ENCODE measurements around the gene PGF.

PGF gene

GRCh38 chr14:74956280-74957072 lies 1.1 kb upstream of the PGF start:
- DNase-seq (ENCODE audit: low read depth in 2 of 2): no peak

- DNase-seq (ENCODE audit: low read depth in 2 of 2): no peak
Measured at GRCh38 chr14:74956027-74956279, 556 bp upstream of the PGF start.

DNA sequence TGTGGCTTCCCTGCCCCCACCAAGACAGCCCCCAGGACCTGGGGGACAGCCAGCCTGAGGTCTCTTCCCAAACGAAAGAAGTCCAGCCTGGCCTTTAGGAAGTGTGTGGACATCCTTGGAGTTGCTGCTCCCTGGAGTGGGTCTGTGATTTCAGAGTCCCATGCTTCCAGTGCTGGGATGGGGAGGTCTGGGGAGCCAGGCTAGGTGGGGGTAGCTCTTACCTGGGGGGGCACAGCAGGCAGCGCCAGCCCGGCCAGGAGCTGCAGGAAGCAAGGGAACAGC lies 509 bp downstream of the PGF start:
- no peak for DNase-seq (ENCODE audit: low read depth in 2 of 2)

DNA sequence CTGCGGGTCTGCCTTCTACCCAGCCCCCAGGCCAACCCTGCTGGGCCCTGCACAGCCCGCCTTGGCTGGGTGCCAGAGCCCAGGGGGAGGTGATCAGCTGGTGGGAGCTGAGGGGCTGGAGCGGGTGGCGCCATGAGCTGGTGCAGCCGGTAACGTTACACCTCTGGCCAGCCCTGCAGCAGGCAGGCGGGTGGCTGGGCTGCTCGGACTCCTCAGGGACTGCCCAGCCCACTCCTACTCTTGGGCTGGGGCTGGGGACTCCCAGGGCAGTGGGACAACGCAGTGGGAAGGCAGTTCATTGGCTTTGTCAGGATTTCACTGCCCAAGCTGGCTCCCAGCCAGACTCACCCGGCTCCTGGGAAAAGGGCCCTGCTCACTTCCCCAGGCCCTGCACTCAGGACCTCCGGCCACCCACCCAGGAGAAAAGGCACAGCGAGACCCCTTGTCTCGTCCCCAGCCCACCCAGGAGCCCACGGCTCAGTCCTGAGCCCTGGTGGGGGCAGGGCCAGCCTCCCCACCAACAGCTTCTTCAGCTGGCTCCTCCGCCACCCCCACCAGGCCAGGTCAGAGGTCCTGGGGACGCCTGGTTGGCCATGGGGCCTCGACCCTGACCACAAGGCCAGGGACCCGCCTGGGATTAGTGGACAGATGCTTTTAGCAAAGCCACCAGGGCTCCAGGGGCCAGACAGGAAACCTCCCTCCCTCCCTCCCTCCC lies 1.0 kb downstream of the PGF start:
- no peak for DNase-seq (ENCODE audit: low read depth in 2 of 2)

DNA sequence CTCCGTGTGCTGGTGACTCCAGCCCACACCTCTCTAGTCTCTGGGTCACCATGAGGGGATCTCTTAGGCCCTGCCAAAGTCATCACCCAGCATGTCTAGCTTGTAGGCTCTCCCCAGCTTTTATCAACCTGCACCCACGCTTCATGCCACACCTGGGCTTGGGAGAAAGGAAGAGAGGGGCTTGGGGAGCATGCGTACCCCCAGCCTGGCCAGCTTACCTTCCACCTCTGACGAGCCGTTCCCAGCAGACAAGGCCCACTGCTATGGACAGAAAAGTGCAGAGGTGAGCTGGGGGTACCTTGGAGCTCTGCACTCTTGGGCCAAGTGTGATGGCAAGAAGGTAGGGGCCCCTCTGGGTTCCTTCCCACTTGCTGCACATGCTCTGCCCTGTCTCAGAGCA lies 1.7 kb downstream of the PGF start:
- no peak for DNase-seq (ENCODE audit: low read depth in 2 of 2)

GRCh38 chr14:74952697-74953484 lies 2.5 kb downstream of the PGF start:
- no peak for DNase-seq (ENCODE audit: low read depth in 2 of 2)

DNA sequence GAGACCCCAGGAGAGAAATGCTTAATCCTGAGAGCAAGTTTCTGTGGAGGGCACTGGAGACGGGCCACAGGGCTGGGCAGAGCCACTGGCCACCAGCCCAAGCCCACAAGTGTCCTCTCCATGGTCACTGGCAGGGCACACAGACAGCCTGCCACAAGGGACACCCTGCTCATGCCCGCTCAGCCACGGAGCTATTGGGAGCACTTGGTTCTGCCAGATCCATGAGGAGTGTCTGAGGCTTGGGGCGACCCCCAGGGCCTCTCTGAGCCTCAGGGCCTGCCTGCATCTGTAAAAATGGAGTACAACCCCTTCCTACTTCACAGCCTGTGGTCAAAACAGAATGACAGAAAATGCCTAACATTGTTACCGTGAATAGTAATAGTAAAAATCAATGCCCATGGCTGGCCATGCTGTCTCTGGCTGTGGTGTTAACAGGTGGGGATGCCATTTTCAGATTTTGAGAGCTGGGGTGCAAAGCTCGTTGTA lies 3.2 kb downstream of the PGF start:
- DNase-seq (ENCODE audit: low read depth in 2 of 2): no peak

DNA sequence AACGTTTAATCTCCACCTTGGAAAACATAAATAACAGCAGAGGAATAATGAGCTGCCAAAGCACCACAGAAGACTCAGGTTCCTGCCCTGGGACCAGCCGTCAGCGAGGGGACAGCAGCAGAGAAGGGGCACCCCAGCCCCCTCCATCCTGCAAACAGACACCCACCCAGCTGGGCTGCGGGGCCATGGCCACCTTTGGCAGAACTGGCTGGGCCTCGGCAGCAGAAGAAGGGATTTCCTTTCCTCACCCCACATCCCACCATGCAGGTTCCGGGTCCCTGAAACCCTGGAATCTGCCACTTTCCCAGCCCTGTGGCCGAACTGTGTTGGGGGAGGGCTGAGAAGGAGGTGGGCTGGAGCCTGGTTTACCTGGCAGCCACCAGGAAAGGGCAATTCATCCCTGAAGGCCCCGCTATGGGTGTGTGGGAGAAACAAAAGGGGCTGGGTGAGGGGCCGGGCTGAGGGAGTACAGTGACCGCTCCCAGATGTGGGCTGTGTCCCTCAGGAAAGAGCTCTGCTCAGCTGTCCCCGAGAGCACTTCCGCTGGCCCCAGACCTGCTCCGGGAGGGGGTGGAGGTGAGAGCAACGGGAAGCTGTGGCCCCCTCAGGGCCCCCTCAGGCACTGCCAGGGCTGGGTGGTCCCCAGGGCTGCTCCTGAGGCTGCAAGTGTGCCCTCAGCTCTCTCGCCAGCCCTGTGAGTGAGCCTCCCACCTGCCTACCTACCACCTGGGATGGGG lies 3.8 kb downstream of the PGF start:
- no peak for DNase-seq (ENCODE audit: low read depth in 2 of 2)

GRCh38 chr14:74950795-74951442 lies 4.5 kb downstream of the PGF start:
- DNase-seq (ENCODE audit: low read depth in 2 of 2): no peak

DNA sequence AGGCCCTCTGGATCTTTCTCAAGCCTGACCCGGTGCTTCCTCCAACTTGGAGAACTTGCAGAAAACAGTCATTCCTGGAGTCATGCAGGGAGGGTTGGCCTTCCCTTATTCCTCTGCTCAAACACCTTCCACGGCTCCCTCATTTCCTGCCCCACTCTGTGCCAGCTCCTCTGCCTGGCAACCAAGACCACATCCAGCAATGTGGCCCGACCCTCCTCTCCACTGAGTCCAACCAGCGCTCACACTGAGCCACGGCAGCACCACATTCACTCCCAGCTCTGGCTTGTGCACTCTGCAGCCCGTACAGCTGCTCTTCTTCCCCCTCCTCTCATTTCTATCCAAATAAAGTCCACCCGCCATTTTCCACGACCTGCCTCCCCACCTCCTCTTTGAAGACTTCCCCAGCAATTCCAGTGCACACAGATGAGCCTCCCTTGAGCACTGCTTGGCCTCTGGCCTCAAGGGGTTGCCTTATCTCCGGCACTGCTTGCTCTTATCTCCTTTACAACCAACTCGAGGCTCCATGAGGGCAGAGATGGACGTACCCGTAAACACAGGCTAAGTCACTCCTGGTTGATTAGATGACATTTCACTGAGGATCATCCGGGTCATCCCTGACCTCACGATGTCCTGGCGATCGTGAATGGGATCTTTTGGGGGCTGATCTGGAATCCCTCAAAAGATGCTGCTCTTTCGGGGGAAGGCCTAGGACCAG lies 5.4 kb downstream of the PGF start:
- no peak for DNase-seq (ENCODE audit: low read depth in 2 of 2)

- DNase-seq (ENCODE audit: low read depth in 2 of 2): no peak
Measured at GRCh38 chr14:74949191-74949601, 6.2 kb downstream of the PGF start.

GRCh38 chr14:74948228-74949175 lies 6.9 kb downstream of the PGF start:
- DNase-seq (ENCODE audit: low read depth in 2 of 2): no peak

DNA sequence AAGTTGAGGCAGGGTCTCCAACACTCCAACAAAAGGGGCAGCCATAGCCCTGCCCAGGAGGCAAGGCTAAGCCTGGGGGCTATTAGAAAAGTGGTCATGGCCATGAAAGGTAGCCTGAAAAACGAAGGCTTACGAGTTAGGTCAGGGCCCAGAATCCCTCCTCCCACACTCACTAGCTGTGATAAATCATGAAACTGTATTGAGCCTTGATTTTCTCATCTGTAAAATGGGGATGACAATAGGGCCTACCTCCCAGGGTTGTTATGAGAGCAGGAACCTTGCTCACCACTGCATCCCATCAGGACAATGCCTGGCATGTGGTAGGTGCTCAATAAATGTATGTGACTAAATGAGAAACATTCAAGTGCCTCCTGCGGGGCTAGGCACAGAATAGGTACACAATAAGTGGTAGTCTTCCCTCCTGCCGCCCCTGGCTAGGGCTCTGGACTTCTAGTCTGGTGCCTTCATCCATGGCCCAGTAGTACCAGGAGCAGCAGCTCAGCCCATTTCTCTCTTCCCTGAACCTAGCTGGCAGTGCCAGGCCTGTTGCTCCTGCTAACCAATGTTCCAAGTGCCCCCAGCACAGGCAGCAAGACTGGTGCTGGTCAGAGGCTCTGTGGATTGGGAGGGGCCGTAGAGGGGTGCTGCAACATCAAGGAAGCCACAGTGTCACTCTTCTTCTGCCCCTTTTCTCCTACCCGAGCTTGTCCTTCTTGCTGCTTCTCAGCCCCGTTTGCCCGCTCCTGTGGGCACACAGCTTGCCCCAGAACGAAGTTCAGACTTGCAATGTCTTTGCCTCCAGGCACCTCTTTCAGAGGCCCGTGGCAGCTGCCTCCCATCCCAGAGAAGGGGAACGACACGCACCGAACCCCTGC lies 7.8 kb downstream of the PGF start:
- no peak for DNase-seq (ENCODE audit: low read depth in 2 of 2)

DNA sequence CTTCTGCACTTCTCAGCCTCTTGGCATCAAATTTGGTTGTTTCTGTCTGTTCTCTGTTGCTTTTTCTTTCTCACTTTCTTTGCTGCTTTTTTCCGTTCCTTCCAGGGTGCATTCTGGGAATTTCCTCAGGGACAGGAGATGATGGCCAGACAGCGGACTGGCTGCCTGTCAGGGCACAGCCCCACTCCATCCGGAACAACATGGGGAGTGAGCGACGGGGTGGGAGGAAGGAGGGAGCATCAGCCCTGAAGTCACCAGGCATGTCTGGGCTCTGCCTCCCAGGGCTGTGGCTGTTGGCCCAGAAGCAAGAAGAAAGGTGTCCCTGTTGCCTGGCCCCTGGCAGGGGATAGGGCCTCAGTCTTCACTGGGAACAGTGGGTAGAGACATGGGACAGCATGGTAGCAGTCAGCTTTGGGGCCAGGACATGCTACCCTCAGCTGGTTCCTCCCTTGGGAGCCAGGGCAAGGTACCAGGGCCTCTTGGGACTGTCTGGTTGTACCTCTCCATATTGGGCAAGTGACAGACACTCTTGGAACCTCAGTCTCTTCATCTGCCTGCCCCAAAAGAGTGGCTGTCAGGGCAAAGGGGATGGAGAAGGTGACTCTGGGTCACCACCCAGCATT lies 8.6 kb downstream of the PGF start:
- DNase-seq (ENCODE audit: low read depth in 2 of 2): no peak

- DNase-seq (ENCODE audit: low read depth in 2 of 2): peak; percentile 43 to 46
Measured at GRCh38 chr14:74945852-74946658, 9.3 kb downstream of the PGF start.

DNA sequence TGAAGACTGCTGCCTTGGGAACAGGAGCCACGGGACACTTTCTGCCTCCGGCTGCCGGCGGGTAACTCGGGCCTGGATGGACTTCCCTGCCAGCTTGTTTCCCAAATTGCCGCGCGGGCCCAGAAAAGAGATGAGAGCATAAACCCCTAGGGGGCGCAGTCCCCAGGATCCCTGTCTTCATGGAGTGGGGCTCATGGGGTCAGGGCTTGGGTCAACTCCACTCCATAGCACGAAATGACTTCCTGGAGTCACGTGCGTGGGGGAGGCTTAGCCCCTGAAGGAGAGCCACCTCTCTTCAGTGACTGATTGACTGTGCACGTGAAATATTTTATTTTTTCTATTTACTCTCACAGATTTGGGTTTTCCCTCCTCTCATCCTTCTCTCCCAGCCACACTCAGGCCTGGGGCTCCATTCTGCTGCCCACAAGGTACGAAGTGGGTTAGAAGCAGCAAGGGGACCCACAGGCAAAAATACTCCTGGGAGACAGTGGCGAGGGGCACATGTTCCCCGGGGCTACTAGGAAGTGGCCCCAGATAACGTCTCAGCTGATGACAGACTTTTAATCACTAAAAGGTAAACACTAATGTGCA lies 10.0 kb downstream of the PGF start:
- no peak for DNase-seq (ENCODE audit: low read depth in 2 of 2)

- no peak for DNase-seq (ENCODE audit: low read depth in 2 of 2)
Measured at GRCh38 chr14:74942608-74943007, 12.8 kb downstream of the PGF start.
